ENCODE data around the gene PLA2G3. TPM values are rescaled to one million over a fixed set of nuclear protein-coding genes. Genes with fewer than 3 reads are reported as not detected.
A peak's percentile ranks its signal among the peaks of the same experiment; 100 is the strongest.

Gene PLA2G3
- total and polyA plus RNA-seq, 2 donors from 2014 or later: 1.2 TPM; not detected in 1

DNA sequence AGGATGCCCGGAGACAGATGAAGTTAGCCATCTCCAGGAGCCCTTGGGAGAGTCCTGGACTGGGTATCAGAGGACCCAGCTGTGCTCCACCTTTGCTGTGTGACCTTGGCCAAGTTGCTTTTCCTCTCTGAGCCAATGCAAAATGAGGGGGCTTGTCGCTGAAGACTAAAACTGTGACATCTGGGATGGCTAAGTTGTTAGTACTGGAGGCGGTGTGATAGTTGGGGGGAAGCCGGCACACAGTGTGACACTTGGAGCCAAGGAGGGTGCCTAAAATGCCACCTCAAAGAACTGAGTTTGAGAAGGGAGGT, 17.1 kb downstream of the PLA2G3 start:
- H3K36me3 ChIP-seq (ENCODE audit: control insufficient read depth in 2 of 3, insufficient read depth in 3 of 3, low read length in 3 of 3): no peaks in the 10 kb centered on the region
- H3K27me3 ChIP-seq (ENCODE audit: control insufficient read depth, insufficient read depth, low read length): no peaks in the 10 kb centered on the region
- TF ChIP-seq, protein P1, sequence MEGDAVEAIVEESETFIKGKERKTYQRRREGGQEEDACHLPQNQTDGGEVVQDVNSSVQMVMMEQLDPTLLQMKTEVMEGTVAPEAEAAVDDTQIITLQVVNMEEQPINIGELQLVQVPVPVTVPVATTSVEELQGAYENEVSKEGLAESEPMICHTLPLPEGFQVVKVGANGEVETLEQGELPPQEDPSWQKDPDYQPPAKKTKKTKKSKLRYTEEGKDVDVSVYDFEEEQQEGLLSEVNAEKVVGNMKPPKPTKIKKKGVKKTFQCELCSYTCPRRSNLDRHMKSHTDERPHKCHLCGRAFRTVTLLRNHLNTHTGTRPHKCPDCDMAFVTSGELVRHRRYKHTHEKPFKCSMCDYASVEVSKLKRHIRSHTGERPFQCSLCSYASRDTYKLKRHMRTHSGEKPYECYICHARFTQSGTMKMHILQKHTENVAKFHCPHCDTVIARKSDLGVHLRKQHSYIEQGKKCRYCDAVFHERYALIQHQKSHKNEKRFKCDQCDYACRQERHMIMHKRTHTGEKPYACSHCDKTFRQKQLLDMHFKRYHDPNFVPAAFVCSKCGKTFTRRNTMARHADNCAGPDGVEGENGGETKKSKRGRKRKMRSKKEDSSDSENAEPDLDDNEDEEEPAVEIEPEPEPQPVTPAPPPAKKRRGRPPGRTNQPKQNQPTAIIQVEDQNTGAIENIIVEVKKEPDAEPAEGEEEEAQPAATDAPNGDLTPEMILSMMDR (IDR thresholded peaks at IDR 0.05; ENCODE audit: borderline replicate concordance, extremely low read depth, insufficient read depth): no peak
- peak overlapping the region in 2 of 3 donors; percentile 91 to 98 for H3K9ac ChIP-seq (ENCODE audit: low read length in 3 of 3)
- FAIRE-seq: no peak
- peaks cover 0 to 19% (median 0%) of the 10 kb centered on the region in 3 donors for H3K4me1 ChIP-seq (ENCODE audit: control insufficient read depth in 2 of 3, insufficient read depth in 2 of 3, low read depth in 1 of 3, low read length in 3 of 3)
- H3K4me3 ChIP-seq (ENCODE audit: low read length in 3 of 3): peak overlapping the region in 2 of 3 donors; percentile 51 to 80
- DNase-seq: no peak
- intact Hi-C loops (cut with DNase I): no loop called here
- peak overlapping the region; percentile 74 for H3K27ac ChIP-seq (ENCODE audit: low read depth in 2 of 2, low read length in 2 of 2)
- H3K9me3 ChIP-seq (ENCODE audit: control insufficient read depth in 2 of 3, insufficient read depth in 1 of 3, low read length in 3 of 3): no peaks in the 10 kb centered on the region

- TF ChIP-seq, protein P1 (IDR thresholded peaks at IDR 0.05; ENCODE audit: borderline replicate concordance, extremely low read depth, insufficient read depth): no peak
- Histone ChIP-seq H3K4me1 (ENCODE audit: control insufficient read depth in 2 of 3, insufficient read depth in 2 of 3, low read depth in 1 of 3, low read length in 3 of 3) (peaks cover 0 to 19% (median 0%) of the 10 kb centered on the region in 3 donors), H3K27me3 (ENCODE audit: control insufficient read depth, insufficient read depth, low read length) (no peaks in the 10 kb centered on the region), H3K36me3 (ENCODE audit: control insufficient read depth in 2 of 3, insufficient read depth in 3 of 3, low read length in 3 of 3) (no peaks in the 10 kb centered on the region), H3K9ac (ENCODE audit: low read length in 3 of 3) (peak within 1 kb of the TSS in 2 of 3 donors; percentile 91 to 98), H3K4me3 (ENCODE audit: low read length in 3 of 3) (peak within 1 kb of the TSS in 2 of 3 donors; percentile 51 to 80), H3K27ac (ENCODE audit: low read depth in 2 of 2, low read length in 2 of 2) (peak within 1 kb of the TSS; percentile 74 to 78), H3K9me3 (ENCODE audit: control insufficient read depth in 2 of 3, insufficient read depth in 1 of 3, low read length in 3 of 3) (no peaks in the 10 kb centered on the region)
- intact Hi-C loops (cut with DNase I): no loop called here
- peak; percentile 70 to 85 (median 80) for DNase-seq
- FAIRE-seq: no peak
These were observed 17.6 kb downstream of the PLA2G3 start, which contains the start of gene INPP5J for GRCh38 chr22:31122532-31123291. INPP5J (plus strand) TSS chr22:31122966; CDS start chr22:31123015, 49 bp downstream.

GRCh38 chr22:31122196-31122531, 18.1 kb downstream of the PLA2G3 start:
- no peak overlapping the region for H3K4me3 ChIP-seq (ENCODE audit: low read length in 3 of 3)
- TF ChIP-seq, protein P1 (IDR thresholded peaks at IDR 0.05; ENCODE audit: borderline replicate concordance, extremely low read depth, insufficient read depth): no peak
- no peaks in the 10 kb centered on the region for H3K36me3 ChIP-seq (ENCODE audit: control insufficient read depth in 2 of 3, insufficient read depth in 3 of 3, low read length in 3 of 3)
- no peaks in the 10 kb centered on the region for H3K9me3 ChIP-seq (ENCODE audit: control insufficient read depth in 2 of 3, insufficient read depth in 1 of 3, low read length in 3 of 3)
- FAIRE-seq: no peak
- peak overlapping the region in 2 of 3 donors; percentile 91 to 98 for H3K9ac ChIP-seq (ENCODE audit: low read length in 3 of 3)
- peak overlapping the region; percentile 74 to 78 for H3K27ac ChIP-seq (ENCODE audit: low read depth in 2 of 2, low read length in 2 of 2)
- intact Hi-C loops (cut with DNase I): no loop called here
- H3K4me1 ChIP-seq (ENCODE audit: control insufficient read depth in 2 of 3, insufficient read depth in 2 of 3, low read depth in 1 of 3, low read length in 3 of 3): peaks cover 0 to 18% (median 0%) of the 10 kb centered on the region in 3 donors
- H3K27me3 ChIP-seq (ENCODE audit: control insufficient read depth, insufficient read depth, low read length): no peaks in the 10 kb centered on the region
- DNase-seq: no peak

Measured in kidney (tissue), 14 donors.